Activated naive CD4-positive, alpha-beta T cell treated with anti-CD3 and anti-CD28 coated beads for 36 hours (primary cell): Measurements from ENCODE around the gene COASY. TPM values are rescaled to one million over a fixed set of nuclear protein-coding genes. Genes with fewer than 3 reads are reported as not detected.

Experiments
- CTCF ChIA-PET: fragments of 350-600 bp; sonication (Branson Sonifier 250); formaldehyde crosslinking; loops from one replicate; lab custom pipeline; 2021; ENCODE audit warnings: antibody characterized with exemption; lab: Charles Lee
- DNase-seq: peaks from one replicate; pipeline ENCODE4 v3.0.0-alpha.2; 2020
- H3K27ac Mint-ChIP-seq: one replicate; pipeline ENCODE4 v1.8.0; 2021; ENCODE audit warnings: mild to moderate bottlenecking, mixed read lengths
- H3K27me3 Mint-ChIP-seq: one replicate; pipeline ENCODE4 v1.8.0; 2021; ENCODE audit warnings: low read depth, mixed read lengths
- H3K36me3 Mint-ChIP-seq: one replicate; pipeline ENCODE4 v1.8.0; 2021; ENCODE audit warnings: low read depth, mixed read lengths
- H3K4me1 Mint-ChIP-seq: one replicate; pipeline ENCODE4 v1.8.0; 2021; ENCODE audit warnings: low read depth, mixed read lengths
- H3K4me3 Mint-ChIP-seq: one replicate; pipeline ENCODE4 v1.8.0; 2021; ENCODE audit warnings: mild to moderate bottlenecking, moderate library complexity, mixed read lengths
- H3K9me3 Mint-ChIP-seq: one replicate; pipeline ENCODE4 v1.8.0; 2021; ENCODE audit warnings: mixed read lengths
- intact Hi-C: fragments of 100-400 bp; cut with micrococcal nuclease; formaldehyde crosslinking; loops from one replicate; pipeline ENCODE4 v1.15.1; 2023
- total RNA-seq, 2 experiments: library from RNA; stranded (reverse); gene quantifications; one replicate each; pipeline ENCODE4 v1.2.3, GENCODE V29; 2021

The COASY gene
- total RNA-seq, 2 experiments from 2014 or later = 93.3 to 93.6 TPM

DNA sequence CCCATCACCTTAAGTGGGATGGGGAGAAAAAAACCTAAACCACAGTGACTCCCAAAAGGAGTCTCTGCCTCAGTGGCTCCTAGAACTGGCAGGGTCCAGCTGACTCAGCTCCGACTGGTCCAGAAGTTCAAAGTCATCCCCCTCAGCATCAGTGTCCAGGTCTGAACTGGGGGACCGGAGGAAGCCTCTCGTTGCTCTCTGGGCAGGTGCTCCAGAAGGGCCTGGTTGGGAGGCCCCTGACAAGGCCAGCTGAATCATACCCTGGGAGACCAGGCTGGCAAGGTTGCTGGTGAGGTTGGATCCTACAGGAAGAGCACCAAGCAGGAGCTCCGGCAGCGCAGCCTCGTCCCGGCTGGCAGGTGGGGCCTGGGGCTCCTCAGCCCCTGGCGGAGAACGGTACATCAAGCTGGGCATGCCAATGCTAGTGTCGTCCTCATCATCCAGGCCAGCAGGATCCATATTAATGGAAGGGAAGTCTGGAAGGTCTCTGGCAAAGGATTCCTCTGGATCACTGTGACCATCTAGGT lies 19.9 kb downstream of the COASY start:
- no peak for DNase-seq
- peaks cover 12% of the 10 kb centered on the region for H3K4me1 Mint-ChIP-seq
- no peaks in the 10 kb centered on the region for H3K27me3 Mint-ChIP-seq
- no peak overlapping the region for H3K4me3 Mint-ChIP-seq
- no peaks in the 10 kb centered on the region for H3K9me3 Mint-ChIP-seq
- H3K36me3 Mint-ChIP-seq = peaks cover 16% of the 10 kb centered on the region
- intact Hi-C loops = no loop called here
- CTCF ChIA-PET = interaction anchor here (0.5 to 1.9 kb wide), 4 partner anchors 9 to 361 kb away, joined by 3 to 4 read pairs (median 3); no protein-coding TSS in a partner anchor
- no peak overlapping the region for H3K27ac Mint-ChIP-seq

DNA sequence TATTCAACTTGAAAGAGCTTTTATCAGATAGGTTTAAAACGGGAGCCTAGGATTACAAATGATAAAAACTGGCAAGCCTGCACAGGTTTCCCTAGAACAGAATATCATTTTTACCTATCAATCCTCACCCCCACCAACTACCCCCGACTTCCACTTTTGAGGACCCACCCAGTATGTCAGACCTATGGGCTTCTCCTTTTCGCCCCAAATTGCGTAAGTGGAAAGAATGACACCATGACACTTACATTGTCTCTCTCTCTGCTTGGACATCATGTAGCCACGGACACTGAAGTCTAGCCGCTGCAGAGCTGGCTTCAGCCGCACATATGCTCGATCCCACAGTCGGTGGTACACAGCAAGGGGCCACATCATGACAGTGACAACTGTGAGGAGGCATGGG lies 22.9 kb downstream of the COASY start:
- Mint-ChIP-seq H3K9me3 (no peaks in the 10 kb centered on the region), H3K27me3 (no peaks in the 10 kb centered on the region), H3K4me1 (no peaks in the 10 kb centered on the region), H3K36me3 (peaks cover 10% of the 10 kb centered on the region), H3K27ac (no peak overlapping the region), H3K4me3 (no peak overlapping the region)
- CTCF ChIA-PET = no interaction called here
- intact Hi-C loops = no loop called here
- no peak for DNase-seq

DNA sequence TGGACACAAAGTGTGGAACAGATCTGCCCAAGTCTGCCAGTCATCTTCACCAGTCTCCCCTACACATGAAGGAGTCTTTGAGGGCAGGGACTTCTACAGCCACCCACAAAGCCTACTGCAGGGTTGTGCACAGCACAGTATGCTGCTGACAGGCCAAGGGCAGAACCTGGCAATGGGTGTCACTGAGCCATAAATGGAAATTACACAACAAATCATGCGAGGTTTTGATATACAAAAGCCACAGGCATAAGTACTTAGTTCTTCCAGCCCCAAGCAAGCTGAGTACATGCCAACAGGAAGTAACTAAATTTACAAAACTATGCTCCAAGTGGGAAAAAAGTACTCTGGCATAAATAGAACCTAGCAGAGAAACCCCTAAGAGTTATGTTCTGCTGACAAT lies 23.4 kb downstream of the COASY start:
- no peaks in the 10 kb centered on the region for H3K9me3 Mint-ChIP-seq
- no peak overlapping the region for H3K27ac Mint-ChIP-seq
- DNase-seq = no peak
- H3K27me3 Mint-ChIP-seq = no peaks in the 10 kb centered on the region
- H3K4me1 Mint-ChIP-seq = no peaks in the 10 kb centered on the region
- intact Hi-C loops = no loop called here
- H3K36me3 Mint-ChIP-seq = peaks cover 10% of the 10 kb centered on the region
- CTCF ChIA-PET = no interaction called here
- H3K4me3 Mint-ChIP-seq = no peak overlapping the region

DNA sequence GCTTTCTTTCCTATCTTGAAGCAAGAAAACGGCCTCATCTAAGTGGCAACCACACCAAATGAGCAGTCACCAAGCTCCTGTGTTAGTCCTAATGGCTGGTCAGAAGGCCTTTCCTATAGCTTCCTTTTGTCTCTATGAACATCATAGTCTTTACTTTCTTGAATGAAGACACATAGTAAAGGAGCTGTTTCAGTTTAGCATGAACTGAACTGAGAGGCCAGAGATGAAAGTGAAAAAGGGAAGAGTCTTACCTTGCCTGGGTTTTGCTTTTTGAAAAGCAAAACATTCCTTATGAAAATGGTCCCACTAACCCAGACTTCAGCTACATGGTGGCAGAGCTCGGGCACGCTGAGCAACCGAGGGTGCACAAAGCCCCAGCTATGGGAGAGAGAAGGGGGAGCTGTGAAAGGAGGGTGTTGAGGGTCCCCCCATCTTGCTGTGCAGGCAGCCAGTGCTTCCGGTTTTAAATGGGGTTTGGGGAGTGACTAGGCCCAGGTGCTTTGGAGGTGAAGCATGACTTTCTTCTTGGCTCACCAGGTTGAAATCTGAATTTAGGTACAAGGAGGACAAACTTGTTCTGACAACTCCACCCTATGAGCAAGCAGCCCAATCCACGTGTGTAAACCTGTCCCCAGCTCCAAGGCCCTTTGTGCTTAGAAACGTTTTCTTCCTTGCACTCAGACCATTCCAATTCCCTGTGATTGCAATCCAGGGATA lies 24.7 kb downstream of the COASY start:
- H3K27ac Mint-ChIP-seq = no peak overlapping the region
- CTCF ChIA-PET = interaction anchor here (3.8 kb wide), 1 partner anchor 8 kb away, joined by 24 read pairs; no protein-coding TSS in a partner anchor
- no peaks in the 10 kb centered on the region for H3K4me1 Mint-ChIP-seq

DNA sequence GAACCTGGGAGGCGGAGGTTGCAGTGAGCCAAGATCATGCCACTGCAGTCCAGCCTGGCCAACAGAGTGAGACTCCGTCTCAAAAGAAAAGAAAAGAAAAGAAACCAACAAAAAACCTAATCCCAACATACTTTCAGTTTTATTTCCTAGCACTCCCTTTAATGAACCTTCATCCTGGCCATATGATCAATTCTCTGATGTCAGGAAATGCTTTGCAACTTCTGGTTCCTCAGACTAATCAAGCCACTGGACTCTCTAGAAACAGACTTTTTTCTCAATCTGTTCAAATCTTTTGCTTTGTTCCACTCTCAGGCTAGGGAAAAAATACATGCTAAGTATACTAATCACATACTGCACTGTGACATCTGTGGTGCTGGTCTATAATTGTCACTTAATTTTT lies 28.9 kb downstream of the COASY start:
- no peaks in the 10 kb centered on the region for H3K4me1 Mint-ChIP-seq
- no peak overlapping the region for H3K27ac Mint-ChIP-seq
- CTCF ChIA-PET = interaction anchor here (0.6 kb wide), 1 partner anchor 9 kb away, joined by 3 read pairs; no protein-coding TSS in a partner anchor
- no peak for DNase-seq
- intact Hi-C loops = no loop called here
- H3K36me3 Mint-ChIP-seq = peaks cover 9% of the 10 kb centered on the region
- no peak overlapping the region for H3K4me3 Mint-ChIP-seq
- H3K27me3 Mint-ChIP-seq = no peaks in the 10 kb centered on the region
- H3K9me3 Mint-ChIP-seq = no peaks in the 10 kb centered on the region

More for the DNA sequence above, 24.7 kb downstream of the COASY start:
- Mint-ChIP-seq H3K9me3 (no peaks in the 10 kb centered on the region), H3K36me3 (peaks cover 11% of the 10 kb centered on the region), H3K4me3 (no peak overlapping the region), H3K27me3 (no peaks in the 10 kb centered on the region)
- intact Hi-C loops = no loop called here
- no peak for DNase-seq

DNA sequence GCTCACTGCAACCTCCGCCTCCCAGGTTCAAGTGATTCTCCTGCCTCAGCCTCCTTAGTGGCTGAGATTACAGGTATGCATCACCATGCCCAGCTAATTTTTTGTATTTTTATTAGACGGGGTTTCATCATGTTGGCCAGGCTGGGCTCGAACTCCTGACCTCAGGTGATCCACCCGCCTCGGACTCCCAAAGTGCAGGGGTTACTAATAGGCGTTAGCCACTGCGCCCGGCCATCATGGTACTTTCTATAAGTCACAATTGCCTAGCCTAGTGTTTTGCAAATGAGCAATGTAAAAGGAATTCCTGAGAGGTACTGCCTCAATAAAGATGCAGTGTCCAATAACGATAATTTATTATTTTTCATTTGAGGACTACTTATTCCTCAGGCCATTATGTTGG lies 29.5 kb downstream of the COASY start:
- no peaks in the 10 kb centered on the region for H3K4me1 Mint-ChIP-seq
- no peaks in the 10 kb centered on the region for H3K9me3 Mint-ChIP-seq
- DNase-seq = no peak
- CTCF ChIA-PET = interaction anchor here (0.6 kb wide), 1 partner anchor 9 kb away, joined by 3 read pairs; no protein-coding TSS in a partner anchor
- no peak overlapping the region for H3K27ac Mint-ChIP-seq
- H3K4me3 Mint-ChIP-seq = no peak overlapping the region
- intact Hi-C loops = no loop called here
- peaks cover 9% of the 10 kb centered on the region for H3K36me3 Mint-ChIP-seq
- H3K27me3 Mint-ChIP-seq = no peaks in the 10 kb centered on the region

GRCh38 chr17:42596386-42596785 lies 34.4 kb downstream of the COASY start:
- DNase-seq = no peak
- H3K27ac Mint-ChIP-seq = no peak overlapping the region
- no peaks in the 10 kb centered on the region for H3K27me3 Mint-ChIP-seq
- H3K4me1 Mint-ChIP-seq = peaks cover 13% of the 10 kb centered on the region
- no peak overlapping the region for H3K4me3 Mint-ChIP-seq
- intact Hi-C loops = no loop called here
- no peaks in the 10 kb centered on the region for H3K9me3 Mint-ChIP-seq
- CTCF ChIA-PET = no interaction called here
- H3K36me3 Mint-ChIP-seq = no peaks in the 10 kb centered on the region

DNA sequence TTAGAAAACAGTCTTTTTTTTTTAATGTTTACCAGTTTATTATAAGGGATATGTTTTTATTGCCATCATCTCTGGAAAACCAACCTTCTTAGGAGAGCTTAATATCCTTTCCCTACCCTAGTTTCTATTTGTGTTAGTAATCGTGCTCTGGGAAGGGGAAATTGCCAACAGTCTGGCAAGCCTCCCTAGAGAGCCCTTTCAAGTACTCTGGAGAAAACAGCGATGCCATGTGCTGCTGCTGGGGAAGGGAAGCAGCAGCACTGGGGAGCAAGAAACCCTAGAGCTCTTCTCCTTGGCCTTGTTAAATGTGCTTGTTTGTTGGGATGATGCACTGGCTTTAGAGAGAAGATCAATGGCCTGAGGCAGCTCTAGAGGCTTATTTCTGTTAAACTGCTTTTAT lies 37.0 kb downstream of the COASY start:
- Mint-ChIP-seq H3K4me1 (peaks cover 26% of the 10 kb centered on the region), H3K9me3 (no peaks in the 10 kb centered on the region), H3K27ac (peak overlapping the region; percentile 22), H3K4me3 (no peak overlapping the region), H3K27me3 (no peaks in the 10 kb centered on the region), H3K36me3 (no peaks in the 10 kb centered on the region)
- CTCF ChIA-PET = interaction anchor here (0.5 to 5.0 kb wide), 4 partner anchors 10 to 307 kb away, joined by 3 to 36 read pairs (median 4); partner anchors contain the start of gene PSMC3IP
- no peak for DNase-seq
- intact Hi-C loops = no loop called here

DNA sequence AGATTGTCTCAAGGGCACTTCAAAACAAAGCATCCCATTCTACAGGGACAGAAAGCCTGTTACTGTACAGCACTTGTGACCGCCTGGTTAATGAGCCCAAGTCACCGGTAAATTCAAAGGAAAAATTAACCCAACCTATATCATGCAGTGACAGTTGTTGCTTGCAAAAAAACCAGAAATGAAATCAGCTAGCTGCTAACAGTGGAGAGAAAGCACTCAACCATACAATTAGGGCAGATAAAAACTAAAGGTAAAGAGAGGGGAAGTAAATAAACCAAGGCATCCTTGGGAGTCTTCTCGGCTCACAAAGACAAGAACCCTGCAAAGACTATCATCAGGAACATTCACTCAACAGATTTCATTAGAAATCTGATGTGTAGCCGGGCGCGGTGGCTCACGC lies 41.4 kb downstream of the COASY start:
- Mint-ChIP-seq H3K27ac (no peak overlapping the region), H3K4me1 (peaks cover 64% of the 10 kb centered on the region), H3K9me3 (no peaks in the 10 kb centered on the region), H3K4me3 (no peak overlapping the region), H3K27me3 (no peaks in the 10 kb centered on the region), H3K36me3 (no peaks in the 10 kb centered on the region)
- CTCF ChIA-PET = interaction anchor here (0.7 kb wide), 1 partner anchor 25 kb away, joined by 5 read pairs; no protein-coding TSS in a partner anchor
- DNase-seq = no peak
- intact Hi-C loops = no loop called here

DNA sequence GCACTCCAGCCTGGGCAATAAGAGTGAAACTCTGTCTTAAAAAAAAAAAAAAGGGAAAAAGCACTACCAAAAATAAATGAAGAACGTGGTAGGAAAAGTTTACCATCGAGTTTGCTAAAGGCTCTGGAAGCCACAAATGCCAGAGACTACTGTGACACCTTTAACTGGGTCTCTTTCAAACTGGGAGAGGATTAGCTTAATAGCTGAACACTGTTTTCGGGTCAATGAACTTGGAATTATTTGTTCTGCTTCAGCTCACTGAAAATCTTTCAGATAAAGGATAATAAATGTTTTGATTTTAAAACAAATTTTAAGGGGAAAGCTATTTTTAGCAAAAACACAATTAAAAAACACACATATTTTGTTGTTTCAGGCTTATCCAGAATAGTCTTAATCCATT lies 45.8 kb downstream of the COASY start:
- DNase-seq = no peak
- no peaks in the 10 kb centered on the region for H3K27me3 Mint-ChIP-seq
- peak overlapping the region; percentile 93 for H3K27ac Mint-ChIP-seq
- H3K36me3 Mint-ChIP-seq = peaks cover 16% of the 10 kb centered on the region
- no peaks in the 10 kb centered on the region for H3K9me3 Mint-ChIP-seq
- peak overlapping the region; percentile 100 for H3K4me3 Mint-ChIP-seq
- intact Hi-C loops = loop anchor here (2.0 to 5.0 kb wide), 2 partner anchors 50 to 391 kb away; partner anchors contain the start of genes RPL27 and TUBG2
- H3K4me1 Mint-ChIP-seq = peaks cover 57% of the 10 kb centered on the region
- CTCF ChIA-PET = interaction anchor here (0.6 to 2.9 kb wide), 5 partner anchors 9 to 156 kb away, joined by 3 to 30 read pairs (median 4); partner anchors contain the start of gene PSMC3IP

- intact Hi-C loops = loop anchor here (1.0 to 5.0 kb wide), 4 partner anchors 31 to 390 kb away; partner anchors contain the start of genes PSMC3IP, RPL27 and TUBG2
- peak; percentile 38 for DNase-seq
- Mint-ChIP-seq H3K27me3 (no peaks in the 10 kb centered on the region), H3K9me3 (no peaks in the 10 kb centered on the region), H3K36me3 (peaks cover 20% of the 10 kb centered on the region), H3K4me1 (peaks cover 50% of the 10 kb centered on the region), H3K27ac (peak overlapping the region; percentile 93), H3K4me3 (peak overlapping the region; percentile 100)
- CTCF ChIA-PET = interaction anchor here (0.6 to 2.9 kb wide), 8 partner anchors 10 to 155 kb away, joined by 3 to 30 read pairs (median 4); partner anchors contain the start of gene PSMC3IP
These were observed 46.6 kb downstream of the COASY start for GRCh38 chr17:42608305-42609181.
